ENCODE measurements around the gene ANXA5. TPM values are rescaled to one million over a fixed set of nuclear protein-coding genes. Genes with fewer than 3 reads are reported as not detected.
A peak's percentile ranks its signal among the peaks of the same experiment; 100 is the strongest.

ANXA5 gene
- total RNA-seq, 1 donor from 2014 or later, result 130 TPM

- DNase-seq (ENCODE audit: low spot score in 2 of 2, unreplicated experiment in 2 of 2), result no peak
- Mint-ChIP-seq H3K36me3 (peaks cover 23% of the 10 kb centered on the region), H3K9me3 (no peaks in the 10 kb centered on the region), H3K4me1 (peaks cover 5% of the 10 kb centered on the region), H3K27me3 (ENCODE audit: low read depth) (no peaks in the 10 kb centered on the region), H3K4me3 (no peak overlapping the region), H3K27ac (no peak overlapping the region)
- TF ChIP-seq CTCF (IDR thresholded peaks at IDR 0.05; ENCODE audit: unreplicated experiment), result no peak
Observed at GRCh38 chr4:121684016-121684415, 12.8 kb downstream of the ANXA5 start.

- Mint-ChIP-seq H3K4me3 (no peak overlapping the region), H3K27ac (no peak overlapping the region), H3K36me3 (peaks cover 29% of the 10 kb centered on the region), H3K9me3 (no peaks in the 10 kb centered on the region), H3K4me1 (peaks cover 16% of the 10 kb centered on the region), H3K27me3 (ENCODE audit: low read depth) (no peaks in the 10 kb centered on the region)
- no peak for DNase-seq (ENCODE audit: low spot score in 2 of 2, unreplicated experiment in 2 of 2)
- TF ChIP-seq CTCF (IDR thresholded peaks at IDR 0.05; ENCODE audit: unreplicated experiment), result no peak
Observed at GRCh38 chr4:121680571-121680970, 16.2 kb downstream of the ANXA5 start.

DNA sequence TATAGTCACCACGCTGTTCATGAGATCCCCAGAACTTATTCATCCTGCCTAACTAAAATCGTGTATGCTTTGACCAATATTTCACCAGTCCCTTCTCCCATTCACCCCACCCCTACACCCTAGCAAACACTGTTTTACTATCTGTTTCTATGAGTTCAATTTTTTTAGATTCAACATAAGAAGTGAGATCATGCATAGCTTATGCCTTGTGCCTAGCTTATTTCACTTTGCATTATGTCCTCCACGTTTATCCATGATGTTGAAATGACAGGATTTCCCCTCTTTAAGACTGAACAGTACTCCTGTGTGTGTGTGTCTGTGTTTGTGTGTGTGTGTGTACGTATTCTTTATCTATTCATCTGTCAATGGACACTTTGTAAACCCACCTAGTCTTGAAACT is 16.8 kb downstream of the ANXA5 start:
- no peaks in the 10 kb centered on the region for H3K9me3 Mint-ChIP-seq
- no peak for TF ChIP-seq CTCF (IDR thresholded peaks at IDR 0.05; ENCODE audit: unreplicated experiment)
- no peak for DNase-seq (ENCODE audit: low spot score in 2 of 2, unreplicated experiment in 2 of 2)
- H3K27ac Mint-ChIP-seq, result no peak overlapping the region
- no peak overlapping the region for H3K4me3 Mint-ChIP-seq
- peaks cover 16% of the 10 kb centered on the region for H3K4me1 Mint-ChIP-seq
- peaks cover 24% of the 10 kb centered on the region for H3K36me3 Mint-ChIP-seq
- no peaks in the 10 kb centered on the region for H3K27me3 Mint-ChIP-seq (ENCODE audit: low read depth)

GRCh38 chr4:121679267-121679666 is 17.5 kb downstream of the ANXA5 start:
- DNase-seq (ENCODE audit: low spot score in 2 of 2, unreplicated experiment in 2 of 2), result no peak
- no peak for TF ChIP-seq CTCF (IDR thresholded peaks at IDR 0.05; ENCODE audit: unreplicated experiment)
- Mint-ChIP-seq H3K9me3 (no peaks in the 10 kb centered on the region), H3K4me1 (peaks cover 16% of the 10 kb centered on the region), H3K36me3 (peaks cover 24% of the 10 kb centered on the region), H3K4me3 (no peak overlapping the region), H3K27ac (peak overlapping the region; percentile 10), H3K27me3 (ENCODE audit: low read depth) (no peaks in the 10 kb centered on the region)

GRCh38 chr4:121677524-121677923 is 19.3 kb downstream of the ANXA5 start:
- H3K27ac Mint-ChIP-seq, result no peak overlapping the region
- no peaks in the 10 kb centered on the region for H3K9me3 Mint-ChIP-seq
- H3K4me3 Mint-ChIP-seq, result no peak overlapping the region
- H3K4me1 Mint-ChIP-seq, result peaks cover 16% of the 10 kb centered on the region
- peaks cover 27% of the 10 kb centered on the region for H3K36me3 Mint-ChIP-seq
- DNase-seq (ENCODE audit: low spot score in 2 of 2, unreplicated experiment in 2 of 2), result no peak
- H3K27me3 Mint-ChIP-seq (ENCODE audit: low read depth), result no peaks in the 10 kb centered on the region
- no peak for TF ChIP-seq CTCF (IDR thresholded peaks at IDR 0.05; ENCODE audit: unreplicated experiment)

Data from mesothelial cell of epicardium (in vitro differentiated cells).